SK-N-MC (cell line): Measurements from ENCODE around the gene CA10.

Experiments
- EZH2 ChIP-seq: fragments of 200-600 bp; sonication (generic); IDR thresholded peaks from one replicate; pipeline ENCODE4 v1.6.1; 2017; ENCODE audit warnings: antibody characterized with exemption
- POLR2AphosphoS5 ChIP-seq: IDR thresholded peaks from 2 replicates; pipeline ENCODE4 v1.6.1; 2012; ENCODE audit warnings: mild to moderate bottlenecking, low read depth, low read length, borderline replicate concordance

DNA sequence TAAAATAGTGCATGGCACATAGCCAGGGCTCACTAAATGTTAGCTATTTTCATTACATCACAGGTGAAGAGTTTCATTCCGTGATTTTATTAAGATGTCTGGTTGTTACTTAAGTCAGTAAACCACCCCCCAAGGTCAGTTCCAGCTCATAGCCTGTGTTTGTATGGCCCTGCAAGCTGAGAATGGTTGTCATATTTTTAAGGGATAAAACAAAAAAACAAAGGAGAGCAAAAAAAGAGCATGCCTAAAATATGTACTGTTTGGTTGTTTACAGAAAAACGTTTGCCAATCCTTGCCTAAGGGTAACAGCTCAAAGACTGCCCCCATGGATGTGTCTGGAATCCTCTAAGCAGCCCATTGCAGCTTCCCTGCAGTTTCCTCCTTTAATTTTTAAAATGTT is 329.6 kb downstream of the CA10 start:
- TF ChIP-seq EZH2 (no peak), POLR2AphosphoS5 (no peak)
